Activated CD8-positive, alpha-beta memory T cell treated with anti-CD3 and anti-CD28 coated beads, Interleukin-2, amount 50 U/mL, for 4 hours (primary cell): Measurements from ENCODE around the gene CD2AP.
A peak's percentile ranks its signal among the peaks of the same experiment; 100 is the strongest.
"Not testable (repeated sequence)": the region's sequence is repeated elsewhere in the genome, so short reads cannot be mapped to it uniquely, and the experiment has no call there.

Experiments used
- DNase-seq: peaks from one replicate; pipeline ENCODE4 v3.0.0-alpha.2; 2020

The CD2AP gene

DNA sequence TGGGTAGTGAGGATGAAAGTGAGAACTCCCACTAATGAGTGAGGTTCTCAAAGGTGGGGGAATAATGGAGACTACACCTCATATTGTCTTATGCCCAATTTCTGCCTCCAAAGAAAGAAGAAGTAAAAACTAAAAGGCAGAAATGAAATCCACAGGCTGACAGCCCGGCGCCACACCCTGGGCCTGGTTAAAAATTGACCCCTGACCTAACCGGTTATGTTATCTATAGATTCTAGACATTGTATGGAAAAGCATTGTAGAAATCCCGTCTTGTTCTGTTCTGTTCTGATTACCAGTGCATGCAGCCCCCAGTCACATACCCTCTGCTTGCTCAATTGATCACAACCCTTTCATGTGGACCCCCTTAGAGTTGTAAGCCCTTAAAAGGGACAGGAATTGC lies 170.0 kb downstream of the CD2AP start:
- not testable (repeated sequence) for DNase-seq

DNA sequence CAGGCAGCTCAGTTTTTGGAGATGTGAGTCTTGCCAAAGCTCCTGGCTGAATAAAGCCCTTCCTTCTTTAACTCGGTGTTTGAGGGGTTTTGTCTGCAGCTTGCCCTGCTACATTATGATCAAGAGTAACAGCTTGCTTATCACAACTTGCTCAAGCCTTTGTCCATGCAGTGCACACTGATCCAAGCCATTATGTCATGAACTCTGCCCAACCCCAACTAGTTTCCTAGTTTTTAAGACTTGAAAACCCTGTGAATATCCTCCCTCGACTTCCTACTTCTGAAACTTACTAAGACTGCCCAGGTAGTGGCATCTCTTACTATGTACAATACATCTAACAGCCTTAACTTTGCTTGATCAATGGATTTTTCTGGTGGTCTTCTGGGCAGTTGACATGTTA lies 170.4 kb downstream of the CD2AP start:
- no peak for DNase-seq

DNA sequence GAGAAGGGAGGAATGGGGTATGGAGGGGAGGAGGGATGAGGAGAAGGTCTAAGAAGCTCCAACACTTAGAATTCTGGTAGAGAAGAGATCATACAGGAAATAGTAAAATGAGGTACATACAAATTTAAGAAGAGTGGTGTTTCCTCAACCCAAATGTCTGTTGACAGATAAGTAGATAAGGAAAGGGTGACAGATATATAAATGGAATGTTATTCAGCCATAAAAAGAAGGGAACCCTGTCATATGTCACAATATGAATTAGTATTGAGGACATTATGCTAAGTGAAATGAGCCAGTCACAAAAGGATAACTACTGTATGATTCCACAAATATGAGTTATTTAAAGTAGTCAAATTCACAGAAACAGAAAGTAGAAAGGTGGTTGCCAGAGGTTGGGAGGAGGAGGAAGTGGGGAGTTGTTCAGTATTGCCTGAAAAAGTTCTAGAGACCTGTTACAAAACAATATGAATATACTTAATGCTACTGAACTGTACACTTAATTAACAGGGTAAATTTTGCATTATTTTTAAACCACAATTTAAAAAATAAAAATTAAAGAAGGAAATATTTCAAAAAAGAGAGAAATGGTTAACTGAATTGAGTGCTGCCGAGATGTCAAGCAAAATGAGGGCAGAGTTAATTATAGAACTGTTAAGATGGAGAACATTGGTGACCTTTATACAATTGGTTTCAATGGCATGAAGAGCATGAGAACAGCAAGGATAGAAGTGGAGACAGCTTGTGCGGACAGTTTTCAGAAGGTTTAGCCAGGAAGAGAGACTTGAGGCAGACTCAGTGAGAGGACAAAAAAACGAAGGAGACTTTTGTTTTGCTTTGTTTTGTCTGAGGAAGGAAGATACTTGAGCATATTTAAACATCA lies 173.2 kb downstream of the CD2AP start:
- no peak for DNase-seq

DNA sequence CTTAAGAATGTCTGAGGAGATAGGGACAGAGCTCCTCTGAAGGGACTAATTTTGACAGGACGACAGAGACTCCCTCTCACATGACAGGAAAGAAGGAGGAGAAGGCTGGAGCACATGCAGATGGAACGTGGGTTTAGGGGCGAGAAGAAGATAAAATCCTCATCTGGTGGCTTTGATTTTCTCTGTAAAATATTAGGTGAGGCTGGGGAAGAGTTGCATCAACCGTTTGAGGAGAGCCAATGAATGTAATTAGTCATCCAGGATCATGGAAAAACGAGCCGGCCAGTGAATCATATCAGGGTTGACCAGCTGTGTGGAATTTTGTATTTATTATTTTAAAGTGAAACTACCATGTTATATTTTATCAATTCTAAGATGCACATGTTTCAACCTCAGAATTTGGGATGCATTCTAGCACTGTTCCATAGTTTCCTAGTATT lies 173.9 kb downstream of the CD2AP start:
- DNase-seq = no peak

DNA sequence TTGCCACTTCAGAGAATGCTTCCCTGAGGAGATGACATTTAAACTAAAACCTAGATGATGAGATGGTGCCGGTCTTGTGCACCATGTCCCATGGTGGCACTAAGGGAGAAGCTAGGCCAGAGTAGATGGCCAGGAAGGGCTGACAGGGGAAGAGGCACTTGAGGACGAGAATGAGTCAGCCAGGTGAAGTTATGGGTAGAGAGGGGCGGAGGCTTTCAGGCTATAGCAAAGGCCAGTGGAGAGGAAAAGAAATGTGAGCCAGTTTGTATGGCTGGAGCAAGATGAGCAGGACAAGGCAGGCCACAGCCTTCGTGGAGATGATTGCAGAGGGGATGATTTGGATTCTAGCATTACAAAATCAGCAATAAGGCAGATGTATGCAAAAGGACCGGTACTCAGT lies 176.1 kb downstream of the CD2AP start:
- DNase-seq = no peak

DNA sequence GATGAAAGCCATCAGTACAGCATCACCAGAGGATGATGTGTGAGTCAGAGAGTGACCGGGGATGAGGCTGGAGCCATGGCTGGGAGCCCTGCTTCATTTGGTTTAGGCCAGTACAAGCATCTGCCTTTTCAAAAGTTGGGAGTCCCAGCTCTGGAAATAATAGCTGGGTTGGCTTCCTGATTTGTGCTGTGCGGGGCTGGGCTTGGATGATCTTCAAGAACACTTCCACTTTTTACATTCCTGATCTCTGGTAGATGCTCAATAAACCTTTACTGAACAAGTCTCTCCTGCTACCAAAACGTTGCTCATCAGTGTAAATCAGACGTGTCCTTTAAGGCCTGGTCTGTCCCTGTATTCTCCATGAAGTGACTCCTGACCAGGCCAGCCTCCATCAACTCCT lies 176.7 kb downstream of the CD2AP start:
- no peak for DNase-seq

DNA sequence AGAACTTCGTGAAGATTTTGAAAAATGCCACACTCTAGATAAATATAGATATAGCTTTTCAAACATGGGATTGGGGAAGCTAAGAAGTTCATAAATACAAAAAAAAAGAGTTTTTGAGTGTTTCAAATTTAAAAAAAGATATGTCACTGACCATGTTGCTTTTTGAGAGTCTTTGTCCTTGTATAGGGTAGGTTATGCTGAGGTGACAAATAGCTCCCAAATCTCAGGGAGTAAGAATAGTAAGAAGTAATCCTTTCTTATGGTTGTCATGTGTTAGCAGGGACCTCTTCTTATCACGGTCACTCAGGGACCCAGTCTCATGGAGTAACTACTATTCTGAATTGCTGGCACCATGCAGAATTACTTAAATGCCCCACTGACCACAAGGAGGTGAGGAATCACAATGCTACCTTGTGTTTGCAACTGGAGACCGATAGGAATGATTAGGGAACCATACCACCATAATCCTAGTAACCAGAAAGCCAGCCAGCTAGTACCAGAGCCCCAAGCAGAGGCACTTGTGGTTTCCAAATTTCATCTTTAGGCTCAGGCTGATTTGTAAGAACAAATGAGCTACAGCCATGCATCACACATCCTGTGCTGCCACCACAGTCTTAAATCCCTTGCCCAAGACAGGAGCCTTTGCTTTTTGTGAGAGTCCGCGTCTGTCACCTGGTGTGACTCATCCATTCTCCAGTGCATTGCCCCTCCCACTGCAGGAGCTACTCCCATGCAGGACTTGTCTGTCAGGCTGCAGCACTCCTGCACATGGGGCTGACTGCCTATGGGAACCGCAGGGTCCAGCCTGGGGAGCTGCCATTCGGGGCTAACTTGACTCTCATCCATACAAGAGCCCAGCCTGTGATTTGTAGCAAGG lies 178.4 kb downstream of the CD2AP start:
- peak; percentile 25 for DNase-seq

DNA sequence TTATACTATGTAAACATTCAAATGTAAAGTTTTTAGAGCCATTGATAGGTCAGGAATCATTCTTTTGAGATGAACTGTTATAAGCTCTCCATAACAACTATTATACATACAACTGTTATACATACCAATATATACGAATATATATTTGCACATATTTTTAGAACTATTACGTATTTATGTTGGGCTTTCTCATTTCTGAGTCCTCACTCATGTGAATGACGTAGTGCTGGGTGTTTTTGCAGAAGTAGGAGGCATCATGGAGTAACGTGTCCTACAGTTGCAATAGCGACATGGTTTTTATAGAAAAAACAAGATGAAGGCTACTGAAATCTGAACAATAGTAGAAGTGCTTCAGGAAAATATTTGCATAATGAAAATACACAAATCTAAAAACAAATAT lies 184.4 kb downstream of the CD2AP start:
- DNase-seq = no peak

DNA sequence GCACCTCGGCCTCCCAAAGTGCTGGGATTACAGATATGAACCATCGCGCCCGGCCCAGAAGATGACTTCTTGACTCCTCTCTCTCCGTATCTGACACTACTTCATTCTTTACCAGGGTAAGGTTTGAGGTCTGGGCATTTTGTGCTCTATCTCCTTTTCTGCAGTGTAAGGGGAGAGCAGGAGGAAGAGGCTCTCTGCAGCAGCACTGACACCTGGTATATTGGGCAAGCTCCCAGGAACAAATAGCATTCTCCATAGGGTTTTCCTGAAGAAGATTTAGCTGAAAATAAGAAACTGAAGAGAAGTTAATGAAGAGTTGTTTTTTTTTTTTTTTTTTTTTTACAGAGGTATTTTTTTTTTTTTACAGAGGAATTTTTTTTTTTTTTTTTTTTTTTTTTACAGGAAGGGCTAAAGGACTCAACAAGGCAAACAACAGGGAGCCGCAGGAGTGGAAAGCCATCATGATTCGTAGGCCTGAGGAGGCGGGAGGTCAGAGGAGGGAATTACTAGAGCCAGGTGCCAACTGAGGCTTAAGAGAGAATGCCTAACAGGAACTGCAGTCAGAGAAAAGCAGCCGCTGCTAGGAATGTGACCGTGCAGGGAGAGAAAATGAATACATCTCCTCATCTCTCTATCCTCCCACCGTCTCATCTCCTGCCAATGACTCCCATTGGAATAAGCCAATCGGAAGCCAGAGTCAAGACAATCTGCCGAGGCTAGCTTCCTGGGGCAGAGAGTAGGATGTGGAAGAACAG lies 186.1 kb downstream of the CD2AP start:
- no peak for DNase-seq

DNA sequence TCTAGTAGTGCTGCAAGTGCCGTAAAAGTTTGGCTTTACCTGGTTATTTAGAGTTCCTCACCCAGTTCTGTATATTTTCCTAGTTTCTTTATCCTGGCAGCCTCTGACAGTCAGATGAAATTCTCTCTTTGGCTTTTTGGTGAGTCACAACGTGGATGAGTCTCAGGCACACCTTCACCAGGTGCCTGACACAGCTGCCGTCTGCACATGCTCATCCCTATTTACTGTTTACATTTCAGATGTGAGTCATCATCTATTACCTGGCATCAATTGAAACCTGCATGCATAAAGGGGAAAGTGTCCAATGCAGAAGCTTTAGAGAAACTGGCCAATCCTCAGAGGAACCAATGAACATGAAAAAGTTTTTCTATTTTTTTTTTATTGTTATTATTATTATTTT lies 187.5 kb downstream of the CD2AP start:
- no peak for DNase-seq

DNA sequence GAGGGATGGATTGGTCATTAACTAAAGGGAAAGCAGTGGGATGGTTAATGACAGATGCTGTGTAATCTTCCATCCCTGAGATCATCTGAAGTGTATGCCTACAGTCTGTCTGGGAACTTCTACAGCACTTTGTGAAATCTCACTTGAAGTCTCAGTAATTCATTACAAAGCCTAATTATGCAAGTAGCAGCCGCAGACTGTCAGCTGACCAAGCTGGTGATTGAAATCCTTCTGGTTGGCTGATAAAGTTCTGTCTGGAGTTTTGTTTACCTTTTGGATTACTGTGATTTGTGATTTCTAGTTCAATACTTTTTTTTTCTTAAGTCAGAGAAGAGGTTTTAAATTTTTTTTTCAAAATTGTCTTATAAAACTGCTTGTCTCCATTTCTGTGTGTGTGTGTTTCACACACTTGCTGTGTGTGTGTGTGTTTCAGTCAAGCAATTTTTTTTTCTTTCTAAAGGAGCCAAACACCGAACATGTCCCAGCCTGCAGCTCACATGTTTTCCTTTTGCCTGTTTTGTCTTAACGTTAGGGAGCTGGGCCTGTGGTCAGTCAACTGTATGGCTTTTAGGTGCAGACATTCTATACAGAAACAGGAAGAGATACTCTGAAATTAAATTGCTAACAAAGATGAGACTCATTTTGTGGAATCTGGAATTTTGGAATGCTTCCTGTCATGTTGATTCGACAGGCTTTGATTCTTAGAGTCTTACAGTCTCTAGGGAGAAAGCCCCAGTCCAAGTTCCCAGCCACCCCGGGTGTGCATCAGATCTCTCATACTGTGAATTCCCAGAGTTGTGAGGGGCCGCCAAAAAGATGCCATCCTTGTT lies 192.3 kb downstream of the CD2AP start:
- no peak for DNase-seq

DNA sequence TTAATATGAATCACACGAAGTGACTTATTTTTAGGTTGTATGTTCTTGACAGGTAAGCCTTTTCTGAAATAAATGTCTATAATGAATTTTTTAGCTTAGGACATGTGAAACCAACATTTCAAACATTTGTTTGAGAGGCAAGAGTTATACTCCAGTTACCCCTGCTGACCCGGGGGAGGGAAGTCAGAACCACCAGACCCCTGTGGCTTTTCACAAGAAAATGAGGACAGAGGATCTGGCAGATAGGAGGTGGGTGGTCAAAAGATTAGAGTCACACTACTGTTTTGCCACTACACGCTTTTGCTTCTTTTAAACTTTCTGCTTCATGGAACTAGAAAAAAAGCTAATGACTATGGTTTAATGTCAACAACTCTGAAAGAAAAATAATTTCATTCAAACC lies 193.3 kb downstream of the CD2AP start:
- DNase-seq = no peak

DNA sequence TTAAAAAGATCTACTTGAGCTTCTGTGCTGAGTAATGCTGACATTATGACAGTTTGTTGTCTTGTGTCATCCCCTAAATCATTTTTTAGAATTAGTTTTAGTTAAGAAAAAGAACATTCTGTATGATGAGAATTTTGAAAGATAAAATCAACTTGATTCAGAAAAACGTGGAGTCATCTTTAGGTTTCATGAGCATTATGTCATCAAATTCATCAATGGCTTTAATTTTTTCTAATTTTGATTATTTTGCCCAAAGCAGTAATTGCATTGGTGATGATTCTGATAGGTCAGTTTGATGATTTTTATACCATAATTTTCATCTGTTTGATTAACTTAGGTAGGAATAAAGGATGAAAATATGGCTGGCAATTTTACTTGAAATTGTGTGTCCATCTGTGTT lies 194.2 kb downstream of the CD2AP start:
- DNase-seq = no peak

DNA sequence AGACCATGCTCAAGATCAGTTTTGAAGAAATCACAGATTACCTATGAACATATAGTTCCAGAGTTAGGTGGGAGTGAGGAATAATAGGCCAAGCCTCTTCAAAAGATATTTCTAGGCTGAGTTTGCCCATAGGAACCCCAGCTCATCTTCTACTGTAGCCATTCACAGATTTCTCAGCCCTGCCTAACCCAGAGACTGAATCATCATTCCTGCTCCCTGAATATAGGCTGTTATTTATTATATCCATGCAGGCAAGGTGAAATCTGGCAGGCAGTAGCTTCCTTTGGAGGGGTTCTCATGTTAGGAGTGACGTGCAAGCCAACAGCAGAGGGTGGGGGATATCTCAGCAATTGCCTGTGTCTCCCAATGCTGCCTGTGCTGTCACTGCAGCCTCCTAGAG lies 195.2 kb downstream of the CD2AP start:
- DNase-seq = no peak

DNA sequence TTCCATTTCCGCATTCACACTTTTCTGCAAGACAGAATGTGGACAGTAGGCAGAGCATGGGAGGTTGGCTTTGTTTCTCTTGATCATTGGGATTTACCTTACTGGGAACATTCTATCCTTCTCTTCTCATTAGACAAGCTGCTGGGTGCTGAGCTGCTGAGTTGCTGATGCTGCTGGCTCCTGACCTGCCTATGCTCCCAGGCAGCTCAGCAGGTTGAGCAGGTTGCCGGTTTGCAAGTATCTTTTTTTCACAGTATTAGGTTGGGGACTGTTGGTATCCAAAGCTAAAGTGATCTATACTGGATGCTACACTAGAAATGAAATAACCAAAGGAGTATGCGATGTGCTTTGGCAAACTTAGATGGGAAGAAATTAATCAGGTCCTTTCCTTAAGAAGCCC lies 197.1 kb downstream of the CD2AP start:
- no peak for DNase-seq
